HK-2 (cell line): ENCODE data around the gene KCTD16.

ENCODE experiments used
- DNase-seq: peaks from one replicate; pipeline ENCODE4 v3.0.0-alpha.2; 2018; ENCODE audit not compliant: unreplicated experiment

Gene KCTD16

GRCh38 chr5:144170276-144171024 is at the start of gene KCTD16, which contains the start of gene YIPF5:
KCTD16 (plus strand) TSS chr5:144170873.
YIPF5 (minus strand) TSS chr5:144170659; CDS start chr5:144169955, 704 bp downstream.
- peak; percentile 91 for DNase-seq

GRCh38 chr5:144121577-144121976 is 49.1 kb upstream of the KCTD16 start:
- DNase-seq, result no peak

GRCh38 chr5:144122081-144122480 is 48.6 kb upstream of the KCTD16 start:
- DNase-seq, result no peak

DNA sequence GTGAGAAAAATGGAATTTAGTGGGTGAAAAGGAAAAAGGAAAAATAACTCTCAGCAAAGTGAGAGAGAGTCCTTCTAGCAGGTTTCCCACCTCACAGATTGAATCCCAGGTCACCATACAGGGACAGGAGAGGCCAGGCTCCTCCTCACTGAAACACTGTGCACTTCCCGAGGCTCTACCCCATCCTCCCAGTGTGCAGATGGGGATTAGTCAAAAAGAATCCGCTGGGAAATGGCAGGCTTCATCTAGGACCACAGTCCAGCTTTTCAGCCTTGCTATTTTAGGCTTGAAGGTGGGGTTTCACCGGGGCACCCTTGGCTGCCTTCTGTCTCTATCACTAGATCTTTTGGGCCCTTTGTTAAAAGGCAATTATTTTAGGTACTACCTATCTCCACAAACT is 48.0 kb upstream of the KCTD16 start:
- DNase-seq, result no peak

GRCh38 chr5:144125163-144125726 is 45.4 kb upstream of the KCTD16 start:
- peak; percentile 13 for DNase-seq

DNA sequence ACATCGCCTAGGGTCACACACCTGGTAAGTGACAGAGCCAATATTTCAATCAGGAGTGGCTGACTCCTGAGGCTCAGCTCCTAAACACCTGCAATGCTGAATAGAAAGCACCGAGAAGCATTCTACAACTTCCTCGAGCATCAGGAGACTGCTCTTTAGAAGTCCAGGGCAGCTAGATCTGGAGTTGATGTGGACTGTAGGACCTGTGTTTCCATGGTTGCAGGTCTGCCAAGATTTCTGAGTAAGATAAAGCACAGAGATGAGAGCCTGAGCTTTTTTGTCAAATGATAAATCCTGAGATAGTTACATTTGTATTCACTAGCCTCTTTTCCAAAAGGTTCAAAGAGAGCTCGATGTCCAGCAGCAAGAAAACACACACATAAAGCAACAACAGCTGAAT is 44.0 kb upstream of the KCTD16 start:
- no peak for DNase-seq

GRCh38 chr5:144128844-144129243 is 41.8 kb upstream of the KCTD16 start:
- no peak for DNase-seq

- no peak for DNase-seq
These were observed 40.4 kb upstream of the KCTD16 start for GRCh38 chr5:144130306-144130705.

- no peak for DNase-seq
These were observed 39.4 kb upstream of the KCTD16 start for GRCh38 chr5:144131261-144131660.

DNA sequence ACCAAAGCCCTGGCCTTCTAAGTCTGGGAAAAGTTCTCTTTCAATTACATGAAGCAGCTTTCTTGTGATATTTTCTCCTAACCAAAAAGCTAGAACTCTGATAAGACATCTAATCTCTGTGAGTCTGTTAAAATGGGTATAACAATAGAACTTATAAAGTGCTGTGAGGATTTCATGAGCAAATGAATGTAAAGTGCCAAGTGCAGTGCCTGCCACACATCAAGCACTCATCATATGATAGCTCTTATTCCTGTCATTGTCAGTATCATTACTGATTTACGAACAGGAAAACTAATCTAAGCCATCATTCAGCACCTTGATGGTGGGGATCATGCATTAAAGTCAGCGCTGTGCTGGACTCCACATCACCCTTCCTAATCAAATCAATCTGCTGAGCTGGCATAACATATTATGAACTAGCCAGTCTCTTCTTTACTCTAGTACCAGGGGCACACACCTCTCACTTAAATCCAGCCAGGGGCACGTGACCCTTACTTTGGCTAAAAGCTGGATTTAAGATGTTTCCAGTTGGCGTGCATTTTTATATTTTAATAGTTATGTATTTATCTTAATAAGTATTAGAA is 37.5 kb upstream of the KCTD16 start:
- no peak for DNase-seq

GRCh38 chr5:144134194-144134826 is 36.4 kb upstream of the KCTD16 start:
- DNase-seq, result no peak

DNA sequence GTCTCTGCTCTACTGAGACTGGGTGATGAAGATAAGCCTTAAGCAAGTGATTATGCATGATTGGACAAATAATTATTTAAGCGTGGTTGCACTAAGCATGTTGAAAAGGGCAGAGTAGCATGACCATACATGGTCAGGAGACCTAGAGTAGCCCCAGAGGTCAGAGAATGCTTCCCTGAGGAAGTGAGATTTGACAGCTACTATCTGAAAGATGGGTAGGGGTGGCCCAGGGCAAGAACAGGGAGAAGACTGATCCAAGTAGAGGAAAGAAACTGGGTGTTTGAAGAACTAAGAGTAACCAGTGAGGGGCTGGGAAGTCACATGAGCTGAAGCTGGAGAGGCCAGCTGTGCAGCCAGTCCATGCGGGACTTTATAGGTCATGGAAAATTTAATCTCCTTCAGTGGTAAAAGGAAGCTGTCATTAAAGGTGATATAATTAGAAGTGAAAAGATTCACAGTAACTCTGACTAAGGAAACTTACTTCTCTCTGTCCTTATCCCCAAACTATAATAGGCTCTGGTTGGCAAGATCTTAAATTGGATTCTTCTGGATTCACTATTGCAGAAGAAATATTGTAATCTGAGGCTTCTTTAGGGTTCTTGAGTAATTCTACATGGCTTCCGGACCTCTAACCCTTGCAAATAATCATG is 35.4 kb upstream of the KCTD16 start:
- no peak for DNase-seq

DNA sequence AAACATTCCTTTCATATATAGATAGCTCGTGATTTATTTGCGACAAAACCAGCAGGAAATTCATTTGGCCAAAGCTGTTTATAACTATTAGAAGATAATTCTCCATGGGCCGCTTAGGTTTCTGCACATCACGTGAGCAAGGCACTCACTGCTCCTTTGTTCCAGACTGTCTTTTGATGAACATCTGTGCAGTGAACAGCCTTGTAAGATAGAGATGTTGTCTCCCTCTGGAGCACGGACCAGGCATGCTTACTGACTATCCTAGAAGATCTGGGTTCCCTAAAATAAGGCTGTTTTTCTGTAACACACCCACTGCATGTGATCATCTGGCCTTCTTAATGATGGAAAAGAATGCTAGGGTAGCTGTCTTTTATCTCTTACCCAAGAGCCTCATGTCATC is 31.1 kb upstream of the KCTD16 start:
- DNase-seq, result no peak

- no peak for DNase-seq
These were observed 29.1 kb upstream of the KCTD16 start for GRCh38 chr5:144141585-144141984.

DNA sequence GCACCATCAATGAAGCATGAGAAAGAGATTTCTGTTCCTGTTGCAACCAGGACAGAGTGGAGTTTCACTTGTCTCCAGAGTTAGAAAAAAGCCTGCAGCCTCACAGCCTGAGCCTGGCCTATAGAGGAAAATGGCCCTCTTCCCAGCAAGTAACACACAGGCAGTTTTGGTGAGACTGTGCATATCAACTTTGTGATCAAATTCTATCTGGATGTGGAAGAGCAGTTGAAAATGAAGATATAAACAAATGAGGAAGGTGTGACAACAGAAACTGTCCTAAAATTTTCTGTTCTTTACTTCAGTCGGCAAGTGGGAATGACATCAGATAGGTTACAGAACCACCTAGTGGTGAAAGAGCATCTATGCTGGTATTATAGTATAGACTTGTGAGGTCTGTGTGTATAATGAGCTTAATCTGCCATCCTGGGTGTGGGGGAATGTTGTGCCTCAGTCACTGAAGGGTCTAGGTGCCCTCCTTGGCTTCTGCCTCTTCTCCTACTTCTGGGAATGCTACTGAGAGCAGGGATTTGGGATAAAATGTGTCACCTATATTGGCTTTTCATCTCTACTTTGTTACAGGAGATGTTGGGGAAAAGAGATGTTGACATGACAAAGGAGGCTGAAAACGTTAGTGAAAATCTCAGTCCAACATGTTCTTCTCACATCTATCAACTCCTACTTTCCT is 28.4 kb upstream of the KCTD16 start:
- DNase-seq, result no peak

- no peak for DNase-seq
These were observed 27.9 kb upstream of the KCTD16 start for GRCh38 chr5:144142824-144143162.

GRCh38 chr5:144143625-144144024 is 27.0 kb upstream of the KCTD16 start:
- DNase-seq, result no peak

- no peak for DNase-seq
These were observed 25.5 kb upstream of the KCTD16 start for GRCh38 chr5:144144956-144145751.

DNA sequence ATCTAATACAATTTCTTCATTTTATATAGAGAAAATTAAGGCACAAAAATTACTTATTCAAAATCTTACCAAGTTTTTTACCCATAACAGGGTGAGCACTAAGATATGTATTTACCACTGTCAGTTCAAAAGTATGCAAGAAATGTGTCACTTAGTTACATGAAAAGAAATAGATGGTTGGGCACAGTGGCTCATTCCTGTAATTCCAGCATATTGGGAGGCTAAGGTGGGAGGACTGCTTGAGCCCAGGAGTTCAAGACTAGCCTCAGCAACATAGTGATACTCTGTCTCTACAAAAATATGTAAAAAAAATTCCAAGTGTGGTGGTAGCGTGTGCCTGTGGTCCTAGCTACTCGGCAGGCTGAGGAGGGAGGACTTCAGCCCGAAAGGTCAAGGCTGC is 19.6 kb upstream of the KCTD16 start:
- DNase-seq, result no peak

GRCh38 chr5:144156767-144157171 is 13.9 kb upstream of the KCTD16 start:
- DNase-seq, result no peak

DNA sequence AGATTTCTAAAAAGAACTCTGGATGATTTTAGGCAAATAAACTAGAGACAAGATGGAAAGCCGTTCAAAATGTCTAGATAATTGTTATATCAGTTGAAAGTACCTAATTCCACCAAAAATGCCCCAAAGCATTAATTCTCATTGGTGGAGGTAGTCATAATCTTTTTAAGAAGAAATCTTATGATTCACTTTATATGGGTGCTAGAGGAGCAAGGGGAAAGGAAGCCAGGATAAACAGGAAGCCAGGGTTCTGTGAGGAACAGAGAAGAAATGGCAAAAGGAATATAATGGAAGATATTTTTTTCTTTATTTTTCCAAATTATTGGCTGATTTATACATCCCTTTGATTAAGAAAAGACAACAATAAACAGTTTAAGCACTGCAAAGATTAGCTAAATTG is 8.0 kb upstream of the KCTD16 start:
- DNase-seq, result no peak
